GM21528 (cell line): Measurements from ENCODE around the gene GAS7.
"Not testable (repeated sequence)": the region's sequence is repeated elsewhere in the genome, so short reads cannot be mapped to it uniquely, and the experiment has no call there.

Experiments used
- ATAC-seq: cut with Tn5 transposase; IDR thresholded peaks from one replicate; pipeline ENCODE4 v1.9.1; 2021; ENCODE audit warnings: mild to moderate bottlenecking, moderate library complexity; ENCODE audit not compliant: unreplicated experiment, low FRiP score

GAS7 gene

DNA sequence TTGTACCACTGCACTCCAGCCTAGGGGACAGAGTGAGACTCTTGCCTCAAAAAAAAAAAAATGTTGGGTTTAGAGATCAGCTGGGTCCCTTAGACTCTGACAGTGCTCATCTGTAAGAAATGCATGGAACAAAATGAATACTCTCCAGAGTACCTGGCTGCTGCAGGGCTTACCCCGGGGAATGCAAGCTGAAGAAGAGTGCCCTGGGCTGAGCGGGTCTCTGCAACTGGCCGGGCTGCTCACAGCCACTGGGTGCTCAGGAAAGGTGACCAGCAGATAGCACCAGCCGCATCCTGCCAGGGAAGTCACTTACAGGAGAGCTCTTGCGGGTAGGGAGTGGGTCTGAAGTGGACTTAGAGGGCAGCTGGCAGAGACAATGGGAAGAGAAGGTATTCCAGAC lies 82.1 kb downstream of the GAS7 start:
- ATAC-seq = no peak

DNA sequence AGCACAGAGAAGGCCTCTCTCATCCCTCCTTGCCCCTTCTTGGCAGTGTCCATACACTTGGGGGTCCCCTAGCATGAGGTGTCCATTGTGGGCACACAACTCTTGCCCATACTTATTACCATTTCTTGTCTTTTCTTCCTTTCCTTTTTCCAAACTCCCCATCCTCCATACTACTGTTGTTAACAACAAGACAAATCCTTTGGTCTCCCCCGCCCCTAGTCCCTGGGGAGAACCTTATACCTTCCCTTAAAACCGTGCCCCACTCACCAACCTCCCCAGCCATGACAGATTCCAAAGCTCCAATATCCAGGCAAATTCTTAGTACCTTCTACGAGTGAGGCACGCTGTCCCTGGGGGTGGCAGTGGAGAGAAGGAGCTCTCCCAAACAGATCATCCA lies 82.9 kb downstream of the GAS7 start:
- ATAC-seq = no peak

DNA sequence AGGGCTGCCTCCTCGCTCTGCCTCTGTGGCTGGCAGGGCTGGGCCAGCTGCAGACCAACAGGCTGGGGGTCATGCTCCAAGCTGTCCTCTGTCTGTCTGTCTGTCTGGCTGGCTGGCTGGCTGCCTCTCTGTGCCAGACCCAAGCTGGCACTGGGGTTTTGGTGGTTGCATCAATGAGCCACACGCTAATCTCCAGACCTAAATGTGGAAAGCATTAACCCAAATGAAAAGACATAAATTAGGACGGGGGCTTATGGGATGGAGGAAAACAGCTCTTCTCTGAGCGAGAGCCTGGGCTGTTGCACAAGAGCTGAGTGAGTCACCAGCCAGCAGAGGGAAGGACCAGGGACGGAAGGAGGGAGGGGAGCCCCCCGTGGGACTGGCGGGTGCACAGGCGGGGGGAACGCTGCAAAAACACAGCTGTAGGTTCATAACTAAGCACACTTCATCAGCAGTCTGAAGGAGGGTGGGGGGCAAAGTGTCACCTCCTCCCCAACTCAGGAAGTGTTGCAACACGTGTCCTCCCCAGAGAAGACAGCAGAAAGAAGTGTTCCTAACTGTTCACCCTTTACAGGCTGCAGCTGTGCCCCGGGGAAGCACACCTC lies 83.4 kb downstream of the GAS7 start:
- ATAC-seq = no peak

DNA sequence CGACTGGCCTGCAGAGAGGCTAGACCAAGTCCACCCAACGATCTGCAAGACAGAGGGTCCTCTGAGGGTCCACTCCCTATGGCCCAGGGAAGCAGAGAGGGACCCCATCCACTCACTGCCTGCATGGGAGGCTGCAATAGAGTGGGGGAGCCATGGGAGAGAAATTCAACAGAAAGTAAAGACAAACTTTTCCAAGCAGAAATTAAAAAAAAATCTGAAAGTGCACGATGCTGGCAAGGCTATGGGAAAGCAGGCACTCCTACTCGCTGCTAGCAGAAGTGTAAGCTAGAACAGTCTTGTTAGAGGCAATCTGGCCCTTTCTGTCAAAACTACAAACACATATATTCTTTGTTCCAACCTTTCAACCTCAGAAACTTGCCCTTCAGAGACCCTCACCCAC lies 85.4 kb downstream of the GAS7 start:
- no peak for ATAC-seq

DNA sequence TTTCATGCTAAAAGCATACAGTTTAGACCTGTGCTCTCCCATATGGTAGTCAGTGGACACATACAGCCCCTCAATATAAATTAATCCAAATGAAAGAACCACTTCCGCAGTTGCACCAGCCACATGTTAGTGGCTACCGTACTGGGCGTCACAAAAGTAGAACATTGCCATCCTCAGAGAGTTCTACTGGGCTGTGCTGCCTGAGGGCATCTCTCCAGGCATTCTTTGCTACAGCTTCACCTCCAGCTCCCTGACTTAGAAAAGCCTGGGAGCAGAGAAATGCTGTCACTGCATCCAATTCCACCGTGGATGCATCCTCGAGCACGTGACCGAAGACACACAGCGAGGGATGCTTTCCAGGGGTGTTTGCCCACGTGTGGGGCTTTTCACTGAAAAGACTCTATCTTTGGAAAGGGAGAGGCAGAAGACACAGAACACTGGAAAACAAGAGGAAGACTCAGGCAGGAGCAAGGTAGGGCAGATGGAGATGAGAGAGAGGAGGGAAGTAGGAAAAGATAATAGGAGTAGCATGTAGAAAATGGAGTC lies 86.4 kb downstream of the GAS7 start:
- ATAC-seq = no peak

DNA sequence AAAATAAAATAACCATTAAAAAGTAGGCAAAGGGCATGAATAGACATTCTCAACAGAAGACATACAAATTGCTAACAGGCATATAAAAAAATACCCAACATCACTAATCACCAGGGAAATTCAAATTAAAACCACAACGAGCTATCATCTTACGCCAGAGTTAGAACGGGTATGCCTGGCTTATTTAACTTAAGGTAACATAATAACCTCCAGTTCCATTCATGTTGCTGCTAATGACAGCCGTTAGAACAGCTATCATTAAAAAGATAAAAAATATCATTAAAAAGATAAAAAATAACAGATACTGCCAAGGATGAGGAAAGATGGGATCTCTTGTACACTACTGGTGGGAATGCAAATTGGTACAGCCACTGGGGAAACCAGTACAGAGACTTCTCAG lies 89.3 kb downstream of the GAS7 start:
- no peak for ATAC-seq

DNA sequence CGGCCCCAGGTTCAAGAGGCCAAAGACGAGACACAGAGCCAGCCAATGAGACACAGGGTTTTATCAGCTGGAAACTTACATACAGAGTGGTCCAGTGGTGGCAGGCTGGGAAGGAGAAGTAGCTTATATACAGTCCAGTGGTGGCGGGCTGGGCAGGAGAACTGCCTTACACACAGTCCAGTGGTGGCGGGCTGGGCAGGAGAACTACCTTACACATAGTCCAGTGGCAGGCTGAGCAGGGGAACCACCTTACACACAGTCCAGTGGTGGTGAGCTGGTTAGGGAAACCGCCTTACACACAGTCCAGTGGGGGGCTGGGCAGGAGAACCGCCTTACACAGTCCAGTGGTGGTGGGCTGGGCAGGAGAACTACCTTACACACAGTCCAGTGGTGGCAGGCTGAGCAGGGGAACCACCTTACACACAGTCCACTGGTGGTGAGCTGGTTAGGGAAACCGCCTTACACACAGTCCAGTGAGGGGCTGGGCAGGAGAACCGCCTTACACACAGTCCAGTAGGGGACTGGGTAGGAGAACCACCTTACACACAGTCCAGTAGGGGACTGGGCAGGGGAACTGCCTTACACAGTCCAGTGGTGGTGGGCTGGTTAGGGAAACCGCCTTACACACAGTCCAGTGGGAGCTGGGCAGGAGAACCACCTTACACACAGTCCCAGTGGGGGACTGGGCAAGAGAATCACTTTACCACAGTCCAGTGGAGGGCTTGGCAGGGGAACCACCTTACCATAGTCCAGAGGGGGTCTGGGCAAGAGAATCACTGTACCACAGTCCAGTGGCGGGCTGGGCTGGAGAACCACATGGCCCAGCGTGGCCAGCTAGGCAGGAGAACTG lies 90.9 kb downstream of the GAS7 start:
- no peak for ATAC-seq

DNA sequence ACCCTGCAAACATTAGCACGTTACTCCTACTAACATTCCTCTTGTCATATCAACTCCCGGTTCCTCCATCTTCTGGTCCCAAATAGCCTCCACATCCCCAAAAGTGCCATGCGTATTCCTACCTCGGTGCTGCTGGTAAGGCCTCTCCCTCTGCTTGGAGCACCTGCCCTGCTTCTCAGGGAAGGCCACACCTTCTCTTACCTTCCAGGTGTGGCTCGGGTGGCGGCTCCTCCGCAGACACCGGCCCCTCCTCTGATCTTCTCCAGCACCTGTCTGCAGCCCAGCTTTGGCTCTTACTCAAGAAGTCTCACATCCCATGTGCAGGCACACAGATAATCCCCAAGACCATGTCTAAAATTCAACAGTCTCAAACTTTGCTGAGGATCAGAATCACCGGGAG lies 92.3 kb downstream of the GAS7 start:
- no peak for ATAC-seq

DNA sequence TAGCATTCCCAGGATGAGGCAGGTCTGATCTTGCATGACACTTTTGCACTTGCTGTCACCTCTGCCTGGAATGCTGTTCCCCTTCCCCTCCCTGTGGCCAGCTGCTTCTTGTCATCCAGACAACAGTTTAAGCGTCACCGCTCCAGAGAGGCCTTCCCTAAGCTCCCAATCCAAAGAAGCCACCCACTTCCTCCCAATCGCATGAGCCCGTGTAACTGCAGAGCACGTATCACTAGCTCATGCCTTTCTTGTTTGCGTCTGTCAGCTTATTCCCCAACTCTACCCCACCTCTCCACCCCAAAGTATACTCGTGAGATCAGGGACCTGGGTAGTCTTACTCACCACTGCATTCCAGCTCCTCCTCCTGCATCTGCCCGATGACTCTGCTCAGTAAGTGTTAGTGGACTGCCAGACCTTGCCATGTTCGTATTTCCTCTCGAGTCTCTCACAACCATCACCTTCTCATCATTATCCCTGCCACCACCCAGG lies 92.8 kb downstream of the GAS7 start:
- no peak for ATAC-seq

DNA sequence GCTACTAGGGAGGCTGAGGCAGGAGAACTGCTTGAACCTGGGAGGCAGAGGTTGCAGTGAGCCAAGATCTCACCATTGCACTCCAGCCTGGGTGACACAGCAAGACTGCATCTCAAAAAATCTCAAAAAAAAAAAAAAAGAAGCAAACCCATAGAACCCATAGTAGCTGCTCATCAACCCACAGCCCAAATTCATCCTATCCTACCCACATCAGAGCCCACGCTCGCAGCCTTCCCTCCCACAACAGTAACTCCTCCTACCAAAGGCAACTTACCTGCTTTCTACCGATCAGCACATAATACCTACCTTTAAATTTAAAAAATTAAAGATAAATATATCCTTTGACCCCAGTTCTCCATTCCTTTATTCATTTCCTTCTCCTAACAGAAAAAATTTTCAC lies 94.7 kb downstream of the GAS7 start:
- no peak for ATAC-seq

DNA sequence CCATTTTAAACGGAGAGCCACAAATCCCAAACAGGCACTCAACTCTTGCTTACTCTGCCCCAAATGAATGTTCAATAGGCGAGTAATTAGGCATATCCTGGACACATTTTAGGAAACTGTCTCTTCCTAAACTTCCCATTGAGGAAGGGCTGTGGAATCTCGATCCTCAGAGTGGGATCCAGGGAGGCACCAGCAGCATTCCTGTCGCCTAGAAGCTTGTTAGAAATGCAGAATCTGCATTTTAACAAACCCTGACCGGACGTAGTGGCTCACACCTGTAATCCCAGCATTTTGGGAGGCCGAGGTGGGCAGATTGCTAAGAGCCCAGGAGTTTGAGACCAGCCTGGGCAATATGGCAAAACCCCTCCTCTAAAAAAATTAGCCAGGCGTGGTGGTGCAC lies 95.6 kb downstream of the GAS7 start:
- ATAC-seq = no peak

DNA sequence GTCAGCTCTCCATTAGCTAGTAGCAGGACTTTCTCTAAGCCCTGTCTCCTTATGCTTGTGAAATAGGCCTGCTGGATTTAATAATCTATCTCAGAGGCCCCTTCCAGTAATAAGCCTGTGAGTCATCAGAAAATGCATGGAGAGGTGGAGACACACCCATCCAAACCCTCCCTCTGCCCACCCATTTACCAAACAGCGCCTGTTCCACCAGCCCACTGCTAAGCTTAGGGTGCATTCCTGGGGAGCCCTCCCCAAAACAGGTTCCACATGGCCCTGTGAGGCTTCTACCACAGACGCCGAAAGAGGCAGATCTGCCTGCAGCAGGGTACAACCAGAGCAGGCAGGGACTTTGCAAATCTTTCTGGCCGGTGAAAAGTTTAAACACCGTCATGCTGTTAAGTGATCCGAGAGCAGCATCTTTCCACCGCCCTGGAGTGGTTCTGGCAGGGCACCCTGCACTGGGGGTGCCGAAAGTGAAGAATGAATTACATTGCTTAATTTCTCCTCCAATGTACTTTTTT lies 99.3 kb downstream of the GAS7 start:
- ATAC-seq = no peak

DNA sequence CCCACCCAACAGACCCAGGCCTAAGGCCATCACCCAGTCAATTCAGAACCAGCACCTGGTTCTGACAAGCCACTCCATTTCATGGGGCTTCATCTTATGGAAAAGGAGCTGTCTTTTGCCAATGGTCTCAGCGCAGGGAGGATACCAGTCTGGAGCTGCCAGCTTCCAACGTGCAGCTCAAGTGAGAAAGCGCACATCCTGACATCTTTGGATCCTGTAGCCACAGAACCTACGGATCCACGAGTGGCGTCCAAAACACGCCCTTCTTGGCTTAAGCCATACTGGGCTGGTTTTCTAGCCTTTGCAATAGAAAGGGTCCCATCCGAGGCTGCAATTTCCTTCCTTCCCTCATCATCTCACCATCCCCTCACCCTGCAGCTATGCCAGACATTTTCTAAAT lies 101.8 kb downstream of the GAS7 start:
- ATAC-seq = no peak

DNA sequence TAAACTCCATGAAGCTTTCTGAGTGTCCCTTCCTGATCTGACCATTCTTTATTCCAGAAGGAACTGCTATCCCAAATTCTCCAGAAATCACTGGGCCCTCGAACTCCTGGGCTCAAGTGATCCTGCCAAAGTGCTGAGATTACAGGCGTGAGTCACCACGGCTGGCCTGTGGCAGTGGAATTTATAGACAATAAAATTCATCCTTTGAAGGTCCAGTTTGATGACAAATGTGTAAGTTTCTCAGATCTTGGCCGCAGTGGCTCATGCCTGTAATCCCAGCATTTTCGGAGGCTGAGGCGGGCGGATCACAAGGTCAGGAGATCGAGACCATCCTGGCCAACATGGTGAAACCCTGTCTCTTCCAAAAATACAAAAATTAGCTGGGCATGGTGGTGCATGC lies 103.1 kb downstream of the GAS7 start:
- ATAC-seq = not testable (repeated sequence)

DNA sequence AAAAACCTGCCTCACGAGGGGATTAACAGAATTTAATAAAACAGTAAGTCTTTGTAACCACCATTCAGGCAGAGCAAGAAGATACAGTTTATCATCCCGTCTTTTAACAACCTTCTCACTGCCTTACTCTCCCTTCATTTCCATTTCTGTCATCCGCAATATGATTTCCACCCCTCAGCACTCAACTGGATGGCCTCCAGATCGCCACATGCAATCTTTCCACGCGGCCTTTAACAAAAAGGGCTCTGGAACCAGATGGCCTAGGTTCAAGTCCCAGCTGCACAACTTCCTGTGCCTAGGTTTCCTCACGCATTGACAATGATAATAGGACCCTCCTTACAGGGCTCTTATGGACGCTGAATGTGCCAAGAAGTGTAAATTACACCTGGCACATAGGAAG lies 103.6 kb downstream of the GAS7 start:
- ATAC-seq = no peak

DNA sequence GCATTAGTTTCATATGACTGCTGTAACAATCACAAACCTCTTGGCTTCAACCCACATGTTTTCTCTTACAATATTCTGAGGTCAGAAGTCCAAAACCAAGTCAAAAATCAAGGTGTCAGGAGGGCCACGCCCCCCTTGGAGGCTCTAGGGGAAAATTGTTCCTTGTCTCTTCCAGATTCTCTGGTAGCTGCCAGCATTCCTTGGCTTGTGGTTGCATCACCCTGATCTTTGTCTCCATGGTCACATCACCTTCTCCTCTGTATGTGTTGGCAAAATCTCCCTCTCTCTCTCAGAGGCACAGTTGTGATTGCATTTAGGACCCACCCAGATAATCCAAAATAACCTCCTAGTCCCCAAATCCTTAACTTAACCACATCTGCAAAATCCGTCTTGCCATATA lies 105.8 kb downstream of the GAS7 start:
- ATAC-seq = no peak

DNA sequence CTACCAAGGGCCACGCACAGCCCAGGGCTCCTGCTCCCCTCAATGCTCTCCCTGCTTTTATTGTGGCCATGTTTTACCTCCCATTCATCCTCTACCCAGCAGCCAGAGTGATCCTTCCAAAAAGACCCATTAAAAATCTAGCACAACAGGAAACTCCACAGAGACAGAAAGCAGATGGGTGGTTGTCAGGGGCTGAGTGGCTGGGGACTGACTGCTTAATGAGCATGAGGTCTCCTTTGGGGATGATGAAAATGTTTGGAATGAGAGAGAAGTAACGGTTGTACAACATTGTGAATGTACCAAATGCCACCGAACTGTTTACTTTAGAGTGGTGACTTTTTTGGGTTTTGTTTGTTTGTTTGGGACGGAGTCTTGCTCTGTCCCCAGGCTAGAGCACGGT lies 107.4 kb downstream of the GAS7 start:
- no peak for ATAC-seq

DNA sequence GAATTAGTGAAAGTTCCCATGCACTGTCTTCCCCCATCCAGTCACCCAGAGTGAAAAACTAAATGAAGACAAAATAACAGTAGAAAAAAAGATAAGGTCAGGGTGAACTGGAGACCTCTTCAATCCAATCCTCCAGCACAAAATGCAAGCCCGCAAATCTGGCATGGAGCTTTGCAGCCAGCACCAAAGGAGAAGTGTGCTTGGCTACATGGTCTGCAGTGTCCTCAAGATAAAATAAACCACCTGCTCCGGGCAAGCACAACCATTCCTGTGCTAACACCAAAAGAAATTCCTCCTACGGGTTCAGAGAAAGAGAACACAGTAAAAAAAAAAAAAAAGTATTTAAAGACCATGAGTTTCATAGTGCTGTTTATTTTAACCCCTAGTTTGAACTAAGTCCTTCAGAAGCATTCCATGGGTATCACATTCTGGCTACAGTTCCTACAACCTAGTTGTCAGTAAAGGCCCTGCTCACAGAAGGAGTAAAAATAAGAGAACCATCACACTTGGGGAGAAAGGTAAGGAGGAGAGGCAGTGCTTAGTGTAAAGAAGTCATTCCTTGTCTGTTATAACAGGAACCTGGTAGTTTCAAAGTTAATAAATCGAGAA lies 109.1 kb downstream of the GAS7 start:
- no peak for ATAC-seq

DNA sequence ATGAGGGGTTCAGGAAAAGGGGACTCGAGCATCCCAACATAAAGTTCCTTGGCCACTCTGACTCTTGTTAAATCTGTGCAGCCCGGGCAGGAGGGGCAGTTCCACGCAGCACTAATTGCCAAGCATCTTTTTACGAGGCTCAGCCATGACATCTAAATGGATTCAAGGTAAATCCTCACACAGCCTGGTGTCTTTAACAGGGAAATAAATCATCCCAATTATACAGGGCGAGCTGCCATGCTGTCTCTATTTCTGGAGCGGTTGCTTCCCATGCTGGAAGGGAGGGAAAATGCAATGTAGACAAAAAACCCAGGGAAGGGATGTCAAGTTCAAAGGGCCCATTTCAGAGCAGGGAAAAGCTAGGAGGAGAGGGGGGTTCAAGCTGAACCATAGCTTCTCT lies 110.0 kb downstream of the GAS7 start:
- ATAC-seq = no peak

DNA sequence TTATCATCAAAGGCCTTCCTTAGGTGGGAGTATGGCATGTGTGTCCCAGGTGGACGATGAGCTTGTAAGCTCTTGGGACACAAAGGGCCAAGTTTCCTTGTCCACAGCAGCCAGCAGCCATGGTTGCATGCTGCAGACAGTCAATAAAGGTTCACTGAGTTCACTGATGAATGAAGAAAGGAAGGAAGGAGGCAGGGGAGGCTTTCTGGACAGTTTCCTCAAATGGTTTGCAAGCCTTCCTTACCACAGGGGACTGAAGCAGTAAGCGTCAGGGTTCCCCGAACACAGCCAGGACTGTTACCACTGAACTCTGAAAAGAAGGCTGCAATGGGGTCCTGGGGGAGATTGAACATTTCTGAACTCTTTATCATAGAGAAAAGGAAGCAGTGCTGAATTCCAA lies 111.1 kb downstream of the GAS7 start:
- no peak for ATAC-seq

DNA sequence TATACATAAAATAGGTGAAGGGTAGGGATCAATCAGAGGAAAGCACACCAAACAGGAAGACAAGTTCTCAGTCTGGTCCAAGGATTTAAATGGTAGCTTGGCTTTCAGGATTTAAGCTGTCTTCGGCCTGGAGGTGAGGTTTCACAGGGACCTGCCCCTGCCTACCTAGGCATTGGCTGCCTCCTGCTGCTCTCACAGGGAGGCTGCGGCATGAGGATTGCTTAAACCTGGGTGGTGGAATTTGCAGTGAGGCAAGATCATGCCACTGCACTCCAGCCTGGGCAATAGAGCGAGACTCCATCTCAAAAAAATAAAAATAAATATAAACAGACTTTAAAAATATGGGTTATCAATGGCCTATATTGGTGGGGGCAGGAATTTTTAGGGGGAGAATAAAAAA lies 114.5 kb downstream of the GAS7 start:
- no peak for ATAC-seq
